ENCODE data around the gene RFLNA. TPM values are rescaled to one million over a fixed set of nuclear protein-coding genes. Genes with fewer than 3 reads are reported as not detected.

RFLNA gene
- total RNA-seq, 8 experiments from 2014 or later = 3.2 to 21.2 (median 4.9) TPM

- in situ Hi-C loops (cut with MboI; ENCODE audit: low pct_unique_long_range_greater_than_20kb in 2 of 9, low sequenced_read_pairs in 9 of 9, unreplicated experiment in 9 of 9) = loop anchor here in 1 of 9 experiments (25.0 kb wide), 1 partner anchor 435 kb away; no protein-coding TSS in a partner anchor
- WGBS, 10 experiments = 80% methylated on average over 1 of the region's 9 CpGs; no CpG with 5 or more reads in 9 of the 10 experiments
Measured at GRCh38 chr12:124326871-124327270, 32.0 kb downstream of the RFLNA start.

GRCh38 chr12:124327362-124328043, 32.6 kb downstream of the RFLNA start:
- Histone ChIP-seq H3K4me3 (no peak overlapping the region), H3K27ac (peak overlapping the region; percentile 29 to 51), H3K4me1 (replicated peaks in 1 of 2) (peaks cover 13 to 17% of the 10 kb centered on the region in 2 donors)
- ATAC-seq (replicated peaks in 6 of 8) = peak in 3 of 8 experiments; percentile 18 to 42 (median 30)
- in situ Hi-C loops (cut with MboI; ENCODE audit: low pct_unique_long_range_greater_than_20kb in 2 of 9, low sequenced_read_pairs in 9 of 9, unreplicated experiment in 9 of 9) = loop anchor here in 1 of 9 experiments (25.0 kb wide), 1 partner anchor 435 kb away; no protein-coding TSS in a partner anchor
- WGBS, 10 experiments = no CpG with 5 or more reads among the region's 18 CpGs

More at GRCh38 chr12:124326871-124327270, 32.0 kb downstream of the RFLNA start:
- Histone ChIP-seq H3K4me1 (replicated peaks in 1 of 2) (peaks cover 13 to 17% of the 10 kb centered on the region in 2 donors), H3K4me3 (no peak overlapping the region), H3K27ac (no peak overlapping the region)
- ATAC-seq (replicated peaks in 6 of 8) = peak in 3 of 8 experiments; percentile 14 to 37 (median 33)

- Histone ChIP-seq H3K4me1 (replicated peaks in 1 of 2) (peaks cover 13 to 17% of the 10 kb centered on the region in 2 donors), H3K27ac (peak overlapping the region; percentile 29 to 51), H3K4me3 (no peak overlapping the region)
- 53 to 83% (median 67%) methylated on average over 1 to 9 of the region's 13 CpGs; no CpG with 5 or more reads in 5 of the 10 experiments for WGBS, 10 experiments
- in situ Hi-C loops (cut with MboI; ENCODE audit: low pct_unique_long_range_greater_than_20kb in 2 of 9, low sequenced_read_pairs in 9 of 9, unreplicated experiment in 9 of 9) = loop anchor here in 1 of 9 experiments (25.0 kb wide), 1 partner anchor 434 kb away; no protein-coding TSS in a partner anchor
- ATAC-seq (replicated peaks in 6 of 8) = peak in 5 of 8 experiments; percentile 12 to 80 (median 68)
Measured at GRCh38 chr12:124328116-124328515, 33.2 kb downstream of the RFLNA start.

- WGBS, 10 experiments = 33 to 92% (median 68%) methylated on average over 1 to 11 of the region's 14 CpGs; no CpG with 5 or more reads in 1 of the 10 experiments
- H3K27ac ChIP-seq = peak overlapping the region; percentile 27 to 51
- H3K4me1 ChIP-seq (replicated peaks in 1 of 2) = peaks cover 13 to 17% of the 10 kb centered on the region in 2 donors
- in situ Hi-C loops (cut with MboI; ENCODE audit: low pct_unique_long_range_greater_than_20kb in 2 of 9, low sequenced_read_pairs in 9 of 9, unreplicated experiment in 9 of 9) = loop anchor here in 1 of 9 experiments (25.0 kb wide), 1 partner anchor 434 kb away; no protein-coding TSS in a partner anchor
- H3K4me3 ChIP-seq = no peak overlapping the region
- no peak for ATAC-seq (replicated peaks in 6 of 8)
Measured at GRCh38 chr12:124328636-124329035, 33.7 kb downstream of the RFLNA start.

- Histone ChIP-seq H3K4me3 (no peak overlapping the region), H3K4me1 (replicated peaks in 1 of 2) (peaks cover 13 to 17% of the 10 kb centered on the region in 2 donors), H3K27ac (no peak overlapping the region)
- ATAC-seq (replicated peaks in 6 of 8) = no peak
- in situ Hi-C loops (cut with MboI; ENCODE audit: low pct_unique_long_range_greater_than_20kb in 2 of 9, low sequenced_read_pairs in 9 of 9, unreplicated experiment in 9 of 9) = loop anchor here in 1 of 9 experiments (25.0 kb wide), 1 partner anchor 430 kb away; no protein-coding TSS in a partner anchor
- 79 to 100% (median 90%) methylated on average over 1 to 9 of the region's 15 CpGs; no CpG with 5 or more reads in 5 of the 10 experiments for WGBS, 10 experiments
Measured at GRCh38 chr12:124332058-124332672, 37.3 kb downstream of the RFLNA start.

GRCh38 chr12:124332900-124333299, 38.0 kb downstream of the RFLNA start:
- no peak for ATAC-seq (replicated peaks in 6 of 8)
- no peak overlapping the region for H3K27ac ChIP-seq
- WGBS, 10 experiments = 83 to 96% (median 92%) methylated on average over 2 to 10 of the region's 12 CpGs; no CpG with 5 or more reads in 6 of the 10 experiments
- peaks cover 8 to 14% of the 10 kb centered on the region in 2 donors for H3K4me1 ChIP-seq (replicated peaks in 1 of 2)
- in situ Hi-C loops (cut with MboI; ENCODE audit: low pct_unique_long_range_greater_than_20kb in 2 of 9, low sequenced_read_pairs in 9 of 9, unreplicated experiment in 9 of 9) = loop anchor here in 1 of 9 experiments (25.0 kb wide), 1 partner anchor 429 kb away; no protein-coding TSS in a partner anchor
- no peak overlapping the region for H3K4me3 ChIP-seq

GRCh38 chr12:124333724-124334123, 38.8 kb downstream of the RFLNA start:
- H3K27ac ChIP-seq = no peak overlapping the region
- H3K4me3 ChIP-seq = no peak overlapping the region
- no peak for ATAC-seq (replicated peaks in 6 of 8)
- peaks cover 0 to 6% of the 10 kb centered on the region in 2 donors for H3K4me1 ChIP-seq (replicated peaks in 1 of 2)
- no CpG with 5 or more reads among the region's 20 CpGs for WGBS, 10 experiments
- in situ Hi-C loops (cut with MboI; ENCODE audit: low pct_unique_long_range_greater_than_20kb in 2 of 9, low sequenced_read_pairs in 9 of 9, unreplicated experiment in 9 of 9) = loop anchor here in 1 of 9 experiments (25.0 kb wide), 1 partner anchor 429 kb away; no protein-coding TSS in a partner anchor

GRCh38 chr12:124334266-124334665, 39.4 kb downstream of the RFLNA start:
- WGBS, 10 experiments = no CpG with 5 or more reads among the region's 16 CpGs

GRCh38 chr12:124334976-124335375, 40.1 kb downstream of the RFLNA start:
- Histone ChIP-seq H3K27ac (no peak overlapping the region), H3K4me3 (no peak overlapping the region), H3K4me1 (replicated peaks in 1 of 2) (no peaks in the 10 kb centered on the region)
- peak in 1 of 8 experiments; percentile 2 for ATAC-seq (replicated peaks in 6 of 8)
- WGBS, 10 experiments = 100% methylated on average over 1 of the region's 14 CpGs; no CpG with 5 or more reads in 9 of the 10 experiments
- in situ Hi-C loops (cut with MboI; ENCODE audit: low pct_unique_long_range_greater_than_20kb in 2 of 9, low sequenced_read_pairs in 9 of 9, unreplicated experiment in 9 of 9) = loop anchor here in 1 of 9 experiments (25.0 kb wide), 1 partner anchor 427 kb away; no protein-coding TSS in a partner anchor

More at GRCh38 chr12:124334266-124334665, 39.4 kb downstream of the RFLNA start:
- Histone ChIP-seq H3K4me1 (replicated peaks in 1 of 2) (peaks cover 0 to under 1% of the 10 kb centered on the region in 2 donors), H3K27ac (no peak overlapping the region), H3K4me3 (no peak overlapping the region)
- ATAC-seq (replicated peaks in 6 of 8) = peak in 3 of 8 experiments; percentile 7 to 18 (median 9)
- in situ Hi-C loops (cut with MboI; ENCODE audit: low pct_unique_long_range_greater_than_20kb in 2 of 9, low sequenced_read_pairs in 9 of 9, unreplicated experiment in 9 of 9) = loop anchor here in 1 of 9 experiments (25.0 kb wide), 1 partner anchor 428 kb away; no protein-coding TSS in a partner anchor

- WGBS, 10 experiments = no CpG with 5 or more reads among the region's 21 CpGs
- Histone ChIP-seq H3K4me1 (replicated peaks in 1 of 2) (no peaks in the 10 kb centered on the region), H3K4me3 (no peak overlapping the region), H3K27ac (no peak overlapping the region)
- ATAC-seq (replicated peaks in 6 of 8) = peak in 4 of 8 experiments; percentile 8 to 14 (median 10)
- in situ Hi-C loops (cut with MboI; ENCODE audit: low pct_unique_long_range_greater_than_20kb in 2 of 9, low sequenced_read_pairs in 9 of 9, unreplicated experiment in 9 of 9) = loop anchor here in 1 of 9 experiments (25.0 kb wide), 1 partner anchor 427 kb away; no protein-coding TSS in a partner anchor
Measured at GRCh38 chr12:124335426-124336183, 40.7 kb downstream of the RFLNA start.

GRCh38 chr12:124336184-124336437, 41.2 kb downstream of the RFLNA start:
- no peak for ATAC-seq (replicated peaks in 6 of 8)
- 94 to 100% (median 98%) methylated on average over 2 to 8 of the region's 12 CpGs; no CpG with 5 or more reads in 3 of the 10 experiments for WGBS, 10 experiments
- no peak overlapping the region for H3K4me3 ChIP-seq
- in situ Hi-C loops (cut with MboI; ENCODE audit: low pct_unique_long_range_greater_than_20kb in 2 of 9, low sequenced_read_pairs in 9 of 9, unreplicated experiment in 9 of 9) = loop anchor here in 1 of 9 experiments (25.0 kb wide), 1 partner anchor 426 kb away; no protein-coding TSS in a partner anchor
- H3K27ac ChIP-seq = no peak overlapping the region
- no peaks in the 10 kb centered on the region for H3K4me1 ChIP-seq (replicated peaks in 1 of 2)

Measured in motor neuron (in vitro differentiated cells).